ENCODE measurements around the gene PTPRF.

DNA sequence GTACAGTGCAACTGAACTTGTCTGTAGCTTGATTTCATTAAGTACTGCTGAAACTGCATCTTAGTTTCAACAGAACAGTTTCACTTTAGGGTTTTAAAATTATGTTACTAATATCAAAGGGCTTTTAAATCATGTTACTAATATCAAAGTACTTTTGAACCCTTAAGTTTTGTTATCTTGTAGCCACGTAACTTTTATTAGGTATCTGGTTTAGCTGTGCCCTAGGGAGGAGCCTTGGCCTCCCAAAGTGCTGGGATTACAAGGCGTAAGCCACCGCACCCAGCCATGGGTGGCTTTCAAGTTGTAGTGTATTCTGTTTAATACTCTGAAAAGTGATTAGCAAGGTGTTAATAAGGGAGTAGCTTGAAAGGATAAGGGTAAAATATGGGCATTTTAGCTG is 121.2 kb downstream of the PTPRF start:
- TF ChIP-seq YY1 (IDR thresholded peaks at IDR 0.05), result no peak
- TF ChIP-seq, protein P1, sequence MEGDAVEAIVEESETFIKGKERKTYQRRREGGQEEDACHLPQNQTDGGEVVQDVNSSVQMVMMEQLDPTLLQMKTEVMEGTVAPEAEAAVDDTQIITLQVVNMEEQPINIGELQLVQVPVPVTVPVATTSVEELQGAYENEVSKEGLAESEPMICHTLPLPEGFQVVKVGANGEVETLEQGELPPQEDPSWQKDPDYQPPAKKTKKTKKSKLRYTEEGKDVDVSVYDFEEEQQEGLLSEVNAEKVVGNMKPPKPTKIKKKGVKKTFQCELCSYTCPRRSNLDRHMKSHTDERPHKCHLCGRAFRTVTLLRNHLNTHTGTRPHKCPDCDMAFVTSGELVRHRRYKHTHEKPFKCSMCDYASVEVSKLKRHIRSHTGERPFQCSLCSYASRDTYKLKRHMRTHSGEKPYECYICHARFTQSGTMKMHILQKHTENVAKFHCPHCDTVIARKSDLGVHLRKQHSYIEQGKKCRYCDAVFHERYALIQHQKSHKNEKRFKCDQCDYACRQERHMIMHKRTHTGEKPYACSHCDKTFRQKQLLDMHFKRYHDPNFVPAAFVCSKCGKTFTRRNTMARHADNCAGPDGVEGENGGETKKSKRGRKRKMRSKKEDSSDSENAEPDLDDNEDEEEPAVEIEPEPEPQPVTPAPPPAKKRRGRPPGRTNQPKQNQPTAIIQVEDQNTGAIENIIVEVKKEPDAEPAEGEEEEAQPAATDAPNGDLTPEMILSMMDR (IDR thresholded peaks at IDR 0.05; ENCODE audit: low read depth, low read length, missing input control), result no peak
- TF ChIP-seq RAD21 (IDR thresholded peaks at IDR 0.05), result no peak
- TF ChIP-seq, protein P2, sequence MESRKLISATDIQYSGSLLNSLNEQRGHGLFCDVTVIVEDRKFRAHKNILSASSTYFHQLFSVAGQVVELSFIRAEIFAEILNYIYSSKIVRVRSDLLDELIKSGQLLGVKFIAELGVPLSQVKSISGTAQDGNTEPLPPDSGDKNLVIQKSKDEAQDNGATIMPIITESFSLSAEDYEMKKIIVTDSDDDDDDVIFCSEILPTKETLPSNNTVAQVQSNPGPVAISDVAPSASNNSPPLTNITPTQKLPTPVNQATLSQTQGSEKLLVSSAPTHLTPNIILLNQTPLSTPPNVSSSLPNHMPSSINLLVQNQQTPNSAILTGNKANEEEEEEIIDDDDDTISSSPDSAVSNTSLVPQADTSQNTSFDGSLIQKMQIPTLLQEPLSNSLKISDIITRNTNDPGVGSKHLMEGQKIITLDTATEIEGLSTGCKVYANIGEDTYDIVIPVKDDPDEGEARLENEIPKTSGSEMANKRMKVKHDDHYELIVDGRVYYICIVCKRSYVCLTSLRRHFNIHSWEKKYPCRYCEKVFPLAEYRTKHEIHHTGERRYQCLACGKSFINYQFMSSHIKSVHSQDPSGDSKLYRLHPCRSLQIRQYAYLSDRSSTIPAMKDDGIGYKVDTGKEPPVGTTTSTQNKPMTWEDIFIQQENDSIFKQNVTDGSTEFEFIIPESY (IDR thresholded peaks at IDR 0.05), result no peak
- TF ChIP-seq, protein P3, sequence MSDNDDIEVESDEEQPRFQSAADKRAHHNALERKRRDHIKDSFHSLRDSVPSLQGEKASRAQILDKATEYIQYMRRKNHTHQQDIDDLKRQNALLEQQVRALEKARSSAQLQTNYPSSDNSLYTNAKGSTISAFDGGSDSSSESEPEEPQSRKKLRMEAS (IDR thresholded peaks at IDR 0.05), result no peak
- no peak for TF ChIP-seq JUND (IDR thresholded peaks at IDR 0.05)
- no peak for TF ChIP-seq SP1 (IDR thresholded peaks at IDR 0.05)
- no peak for TF ChIP-seq NR2F2 (IDR thresholded peaks at IDR 0.05)
